Ovary (tissue), 9 donors: ENCODE results near the gene RAET1E. TPM values are rescaled to one million over a fixed set of nuclear protein-coding genes. Genes with fewer than 3 reads are reported as not detected.

ENCODE experiments used
- polyA plus RNA-seq, 2 donors: library from polyadenylated mRNA; stranded (reverse); fragments of 200-250 nt in 1 of 2; fragments of 350-450 nt in 1 of 2; fragmentation: Illumina TruSeq in 1 of 2; extraction: RNeasy Lipid Tissue Mini Kit (QIAGEN cat#74804) in 1 of 2; gene quantifications; one replicate each; pipeline ENCODE4 v1.2.3, GENCODE V29; 2013 to 2014
- total RNA-seq, 7 donors: library from RNA; depleted of rRNA in 2 of 7; stranded (reverse); fragments of >200 nt in 2 of 7; fragmentation: NEBNext Ultra II Directional in 3 of 7; extraction: Animal tissue kit (Norgen Biotek cat#: 25700) in 3 of 7; gene quantifications; one replicate each; pipeline versions ENCODE4 v1.1.0 to v1.2.4, GENCODE V29; 2016 to 2023
- donor health status: DM: no; HTN: no; CAD: no; lungs with moderate emphysema.
- donor health status: DM: no; HTN: no; CAD: no.
- donor health status: Bipolar disorder and iron deficiency.
- donor health status: DM: yes; HTN: yes; CAD: no.
- donor health status: DM: no; HTN: no; CAD: no.
- donor health status: DM: yes; HTN: yes; CAD: no.

Gene RAET1E
- total and polyA plus RNA-seq, 9 donors, result 0.11 to 0.69 (median 0.22) TPM; not detected in 3

Other genes starting within 250 kb of the RAET1E start
- 10 to 100 TPM; 10.6 to 21.3 (median 18.3) TPM for gene KATNA1, start 249.4 kb downstream of the RAET1E start, total RNA-seq
- gene KATNA1, start 249.4 kb downstream of the RAET1E start, polyA plus RNA-seq, result 10 to 100 TPM; 21.4 to 31.4 TPM
- gene LATS1, start 180.0 kb downstream of the RAET1E start, total RNA-seq, result 10 to 100 TPM; 19.6 to 46.0 (median 36.4) TPM
- 10 to 100 TPM; 10.7 to 19.1 TPM for gene LATS1, start 180.0 kb downstream of the RAET1E start, polyA plus RNA-seq
- gene NUP43, start 151.6 kb downstream of the RAET1E start, total RNA-seq, result 10 to 100 TPM; 14.2 to 37.3 (median 26.0) TPM
- 10 to 100 TPM in 1 of 2 donors, 1 to 10 TPM in 1; 8.9 to 20.2 TPM for gene NUP43, start 151.6 kb downstream of the RAET1E start, polyA plus RNA-seq
- 10 to 100 TPM; 48.1 to 61.8 (median 54.7) TPM for gene PCMT1, start 148.4 kb downstream of the RAET1E start, total RNA-seq
- gene PCMT1, start 148.4 kb downstream of the RAET1E start, polyA plus RNA-seq, result 10 to 100 TPM; 49.5 to 71.8 TPM
- 10 to 100 TPM; 26.2 to 48.2 (median 37.5) TPM for gene LRP11, start 33.8 kb downstream of the RAET1E start, total RNA-seq
- 10 to 100 TPM; 21.8 to 45.2 TPM for gene LRP11, start 33.8 kb downstream of the RAET1E start, polyA plus RNA-seq
- 1 to 10 TPM in 1 of 7 donors, under 1 TPM in 5, not detected in 1; 0.42 to 1.1 (median 0.64) TPM for gene RAET1G, start 25.0 kb upstream of the RAET1E start, total RNA-seq
- gene RAET1G, start 25.0 kb upstream of the RAET1E start, polyA plus RNA-seq, result 1 to 10 TPM in 1 of 2 donors, under 1 TPM in 1; 0.86 to 1.5 TPM
- under 1 TPM in 1 of 7 donors, not detected in 6; 0.23 TPM for gene ULBP2, start 43.9 kb upstream of the RAET1E start, total RNA-seq
- gene ULBP2, start 43.9 kb upstream of the RAET1E start, polyA plus RNA-seq, result 1 to 10 TPM in 1 of 2 donors, under 1 TPM in 1; 0.08 to 3.6 TPM
- 1 to 10 TPM in 1 of 7 donors, under 1 TPM in 3, not detected in 3; 0.08 to 1.2 (median 0.09) TPM for gene ULBP1, start 65.8 kb upstream of the RAET1E start, total RNA-seq
- gene ULBP1, start 65.8 kb upstream of the RAET1E start, polyA plus RNA-seq, result 1 to 10 TPM in 1 of 2 donors, under 1 TPM in 1; 0.02 to 7.7 TPM
- not detected for gene RAET1L, start 127.4 kb upstream of the RAET1E start, total RNA-seq
- gene RAET1L, start 127.4 kb upstream of the RAET1E start, polyA plus RNA-seq, result not detected
- gene ULBP3, start 171.0 kb upstream of the RAET1E start, total RNA-seq, result 1 to 10 TPM in 3 of 7 donors, under 1 TPM in 2, not detected in 2; 0.66 to 2.5 (median 1.6) TPM
- gene ULBP3, start 171.0 kb upstream of the RAET1E start, polyA plus RNA-seq, result 1 to 10 TPM; 1.0 to 2.3 TPM
- 1 to 10 TPM in 1 of 7 donors, under 1 TPM in 4, not detected in 2; 0.12 to 8.6 (median 0.74) TPM for gene PPP1R14C, start 244.9 kb upstream of the RAET1E start, total RNA-seq
- under 1 TPM; 0.17 to 0.30 TPM for gene PPP1R14C, start 244.9 kb upstream of the RAET1E start, polyA plus RNA-seq